K562 (cell line): ENCODE data around the gene AIPL1. TPM values are rescaled to one million over a fixed set of nuclear protein-coding genes. Genes with fewer than 3 reads are reported as not detected.

ENCODE experiments used
- ATAC-seq: fragments of 200-7000 bp; cut with Tn5 transposase; 3 replicates; pipeline ENCODE4 v1.9.1; 2020; ENCODE audit warnings: moderate library complexity
- BruUV-seq: library from RNA; stranded (reverse); fragments of 400-500 nt; replicated peaks from 2 replicates; lab custom pipeline; 2021; lab: Mats Ljungman, UMichigan
- CTCF ChIA-PET: fragments of 300-600 bp; formaldehyde crosslinking; extraction: SDS; loops from one replicate; lab custom pipeline; 2021; ENCODE audit warnings: low intra/inter-chr PET ratio; lab: Yijun Ruan, JAX
- POLR2A ChIA-PET: fragments of 300-600, 350-650 bp; sonication (Branson Sonifier 250); formaldehyde crosslinking; extraction: SDS; loops from one replicate; lab custom pipeline; 2021; ENCODE audit warnings: antibody characterized with exemption, inconsistent platforms; lab: Yijun Ruan, JAX
- DNase-seq, 4 experiments: peaks; one replicate each; pipeline versions ENCODE4 v3.0.0 to v3.0.0-alpha.2; 2011 to 2018; ENCODE audit warnings: low spot score in 3 of 4, mixed read lengths in 3 of 4; ENCODE audit errors: extremely low read depth in 1 of 4
- FAIRE-seq: peaks from 2 replicates; lab custom pipeline; 2011; peaks lifted over from hg19 to GRCh38; lab: Jason Lieb, UNC
- H2AFZ ChIP-seq: 2 replicates; pipeline ENCODE4 v1.6.0; 2011; ENCODE audit warnings: low read depth, low read length, control low read depth, inconsistent platforms
- H3K27ac ChIP-seq: fragments of 200-600 bp; 3 replicates; pipeline ENCODE4 v1.8.0; 2011; ENCODE audit warnings: low read depth, mild to moderate bottlenecking, control low read depth, inconsistent platforms, low read length, moderate library complexity, mixed read lengths; ENCODE audit errors: extremely low read depth
- H3K27me3 ChIP-seq, 2 experiments: fragments of 300-600 bp in 1 of 2; 2 replicates in 1 of 2; 3 replicates in 1 of 2; pipeline versions ENCODE4 v1.6.0 to v1.8.0; 2011; ENCODE audit warnings: inconsistent platforms in 2 of 2, low read length in 2 of 2, mild to moderate bottlenecking in 1 of 2, mixed read lengths in 1 of 2, moderate library complexity in 1 of 2; ENCODE audit not compliant: control insufficient read depth in 2 of 2, insufficient read depth in 2 of 2
- H3K36me3 ChIP-seq: fragments of 300-600 bp; 3 replicates; pipeline ENCODE4 v1.8.0; 2011; ENCODE audit warnings: mild to moderate bottlenecking, low read length, inconsistent platforms; ENCODE audit not compliant: control insufficient read depth, insufficient read depth
- H3K4me1 ChIP-seq, 2 experiments: fragments of 200-600 bp in 1 of 2; replicated peaks in 1 of 2; 2 replicates in 1 of 2; 3 replicates in 1 of 2; pipeline versions ENCODE4 v1.5.1 to v1.8.0; 2011; ENCODE audit warnings: inconsistent platforms in 2 of 2, low read length in 2 of 2, mild to moderate bottlenecking in 1 of 2, mixed read lengths in 1 of 2, moderate library complexity in 1 of 2; ENCODE audit not compliant: control insufficient read depth in 2 of 2, insufficient read depth in 2 of 2
- H3K4me2 ChIP-seq: 2 replicates; pipeline ENCODE4 v1.6.1; 2011; ENCODE audit warnings: low read length, control low read depth, inconsistent platforms, mixed read lengths; ENCODE audit not compliant: insufficient read depth
- H3K4me3 ChIP-seq: fragments of 200-600 bp; sonication (generic), shearing (Covaris generic); 2 replicates; pipeline ENCODE4 v1.5.1; 2016; ENCODE audit warnings: control low read depth, inconsistent platforms
- H3K79me2 ChIP-seq: fragments of 200-600 bp; 3 replicates; pipeline ENCODE4 v1.8.0; 2011; ENCODE audit warnings: low read length, inconsistent platforms; ENCODE audit not compliant: control insufficient read depth, insufficient read depth
- H3K9ac ChIP-seq, 2 experiments: 2 replicates each; pipeline versions ENCODE4 v1.6.0 to v1.6.1; 2011; ENCODE audit warnings: low read depth in 2 of 2, low read length in 2 of 2, control low read depth in 1 of 2, inconsistent platforms in 1 of 2, mild to moderate bottlenecking in 1 of 2, mixed read lengths in 1 of 2; ENCODE audit not compliant: insufficient read depth in 1 of 2
- H3K9me1 ChIP-seq: one replicate; pipeline ENCODE4 v1.6.0; 2011; ENCODE audit warnings: inconsistent platforms, mild to moderate bottlenecking, low read length, moderate library complexity; ENCODE audit not compliant: control insufficient read depth, insufficient read depth
- H3K9me3 ChIP-seq: replicated peaks from 2 replicates; pipeline ENCODE4 v1.5.1; 2011; ENCODE audit warnings: low read depth, low read length, inconsistent platforms; ENCODE audit not compliant: control insufficient read depth, insufficient read depth
- H4K20me1 ChIP-seq: replicated peaks from 2 replicates; pipeline ENCODE4 v1.6.1; 2011; ENCODE audit warnings: low read length, inconsistent platforms, mixed read lengths; ENCODE audit not compliant: control insufficient read depth, insufficient read depth
- CEBPG ChIP-seq, 3 experiments: fragments of 200-800 bp in 1 of 3; sonication (Bioruptor generic) in 1 of 3; sonication (generic) in 1 of 3; formaldehyde crosslinking in 1 of 3; IDR thresholded peaks in 2 of 3; conservative IDR thresholded peaks in 1 of 3; 2 replicates each; pipeline versions ENCODE4 v1.6.1 to v1.8.0; 2016 to 2022; ENCODE audit warnings: missing compliant biosample characterization in 2 of 3, missing genetic modification characterization in 2 of 3, mild to moderate bottlenecking in 1 of 3, missing genetic modification reagents in 1 of 3
- E4F1 ChIP-seq: fragments of 250-450 bp; sonication (Bioruptor Pico); IDR thresholded peaks from 2 replicates; pipeline ENCODE4 v1.5.0; 2021; ENCODE audit warnings: mild to moderate bottlenecking, borderline replicate concordance
- HDAC2 ChIP-seq: fragments of 450-650 bp; IDR thresholded peaks from 2 replicates; pipeline ENCODE4 v1.6.1; 2016; ENCODE audit warnings: mild to moderate bottlenecking
- HEY1 ChIP-seq: fragments of 250-450 bp; sonication (Bioruptor Pico); IDR thresholded peaks from 2 replicates; pipeline ENCODE4 v1.5.0; 2020; ENCODE audit warnings: mild to moderate bottlenecking, moderate library complexity, borderline replicate concordance
- HLTF ChIP-seq: fragments of 450-650 bp; IDR thresholded peaks from 2 replicates; pipeline ENCODE4 v1.6.1; 2016
- MCM3 ChIP-seq: fragments of 450-650 bp; IDR thresholded peaks from 2 replicates; pipeline ENCODE4 v1.6.1; 2016
- NBN ChIP-seq: fragments of 450-650 bp; IDR thresholded peaks from 2 replicates; pipeline ENCODE4 v1.6.1; 2016; ENCODE audit warnings: low read depth, mild to moderate bottlenecking
- NFYB ChIP-seq: IDR thresholded peaks from 2 replicates; pipeline ENCODE4 v1.6.1; 2011; ENCODE audit warnings: mild to moderate bottlenecking, moderate library complexity; ENCODE audit not compliant: insufficient read length; ENCODE audit errors: extremely low read depth
- NR2C1 ChIP-seq, 2 experiments: fragments of 450-650 bp; IDR thresholded peaks; 2 replicates each; pipeline ENCODE4 v1.6.1; 2017; ENCODE audit warnings: mild to moderate bottlenecking in 2 of 2, antibody characterized with exemption in 1 of 2, inconsistent platforms in 1 of 2, missing compliant biosample characterization in 1 of 2, missing genetic modification characterization in 1 of 2
- PTRF ChIP-seq: fragments of 450-650 bp; IDR thresholded peaks from 2 replicates; pipeline ENCODE4 v1.6.1; 2016; ENCODE audit warnings: mild to moderate bottlenecking, missing genetic modification characterization, missing compliant biosample characterization
- RBM17 ChIP-seq: fragments of 200-400 bp; formaldehyde crosslinking; IDR thresholded peaks from 2 replicates; pipeline ENCODE4 v1.6.1; 2017; ENCODE audit warnings: low read depth, mild to moderate bottlenecking, low read length, borderline replicate concordance
- SETDB1 ChIP-seq: IDR thresholded peaks from one replicate; pipeline ENCODE4 v1.6.1; 2012; ENCODE audit warnings: low read length, control low read depth, inconsistent platforms
- WHSC1 ChIP-seq: IDR thresholded peaks from one replicate; pipeline ENCODE4 v1.6.1; 2012; ENCODE audit warnings: low read length, control low read depth, inconsistent platforms
- ZNF282 ChIP-seq: sonication (generic); formaldehyde crosslinking; IDR thresholded peaks from 2 replicates; pipeline ENCODE4 v1.8.1; 2023; ENCODE audit warnings: missing genetic modification reagents
- ZNF717 ChIP-seq: fragments of 250-450 bp; sonication (Bioruptor Pico); IDR thresholded peaks from 2 replicates; pipeline ENCODE4 v1.5.0; 2021
- WGBS: fragments of 100-300 bp; shearing (Covaris generic); methylation state at CpG from one replicate; pipeline ENCODE4 v1.1.6; 2016; ENCODE audit warnings: low coverage, mixed read lengths; ENCODE audit not compliant: insufficient coverage; ENCODE audit errors: missing lambda C conversion rate; 5-methylcytosine and 5-hydroxymethylcytosine counted together
- in situ Hi-C: fragments of 300-500 bp; cut with MboI; formaldehyde crosslinking; loops from 4 replicates; pipeline ENCODE4 v1.15.0; 2018; ENCODE audit warnings: inconsistent platforms, mixed read lengths
- intact Hi-C: fragments of 100-400 bp; cut with micrococcal nuclease; formaldehyde crosslinking; loops from 2 replicates; pipeline ENCODE4 v1.14.2; 2022
- polyA plus RNA-seq, 8 experiments: library from polyadenylated mRNA; depleted of rRNA in 4 of 8; stranded (reverse) in 5 of 8; unstranded in 3 of 8; fragments of >200 nt; fragmentation: Nextera tagmentation in 2 of 8; fragmentation: Illumina TruSeq in 1 of 8; extraction: Ambion mirVana in 2 of 8; extraction: Trizol in 1 of 8; gene quantifications; 2 replicates each; pipeline versions ENCODE4 v1.2.1 to v1.2.3, GENCODE V29; 2011 to 2014; ENCODE audit warnings: inconsistent platforms in 1 of 8, missing spikeins in 1 of 8
- total RNA-seq, 7 experiments: library from RNA; depleted of rRNA in 6 of 7; stranded (reverse); fragments of >200 nt in 6 of 7; fragmentation: Illumina TruSeq in 2 of 7; extraction: Trizol in 2 of 7; gene quantifications; 2 replicates each; pipeline versions ENCODE4 v1.2.1 to v1.2.3, GENCODE V29; 2011 to 2021; ENCODE audit warnings: low replicate concordance in 1 of 7
- TF ChIP-seq, protein P1 (sequence below), 2 experiments: fragments of 450-650 bp; conservative IDR thresholded peaks; 2 replicates each; pipeline ENCODE4 v1.6.1; 2017; ENCODE audit warnings: mild to moderate bottlenecking in 2 of 2, moderate library complexity in 2 of 2

Gene AIPL1
- total and polyA plus RNA-seq, 9 of the 15 experiments (the other 6 are each of a cell fraction or from before 2014, with no cell fraction given) = not detected

DNA sequence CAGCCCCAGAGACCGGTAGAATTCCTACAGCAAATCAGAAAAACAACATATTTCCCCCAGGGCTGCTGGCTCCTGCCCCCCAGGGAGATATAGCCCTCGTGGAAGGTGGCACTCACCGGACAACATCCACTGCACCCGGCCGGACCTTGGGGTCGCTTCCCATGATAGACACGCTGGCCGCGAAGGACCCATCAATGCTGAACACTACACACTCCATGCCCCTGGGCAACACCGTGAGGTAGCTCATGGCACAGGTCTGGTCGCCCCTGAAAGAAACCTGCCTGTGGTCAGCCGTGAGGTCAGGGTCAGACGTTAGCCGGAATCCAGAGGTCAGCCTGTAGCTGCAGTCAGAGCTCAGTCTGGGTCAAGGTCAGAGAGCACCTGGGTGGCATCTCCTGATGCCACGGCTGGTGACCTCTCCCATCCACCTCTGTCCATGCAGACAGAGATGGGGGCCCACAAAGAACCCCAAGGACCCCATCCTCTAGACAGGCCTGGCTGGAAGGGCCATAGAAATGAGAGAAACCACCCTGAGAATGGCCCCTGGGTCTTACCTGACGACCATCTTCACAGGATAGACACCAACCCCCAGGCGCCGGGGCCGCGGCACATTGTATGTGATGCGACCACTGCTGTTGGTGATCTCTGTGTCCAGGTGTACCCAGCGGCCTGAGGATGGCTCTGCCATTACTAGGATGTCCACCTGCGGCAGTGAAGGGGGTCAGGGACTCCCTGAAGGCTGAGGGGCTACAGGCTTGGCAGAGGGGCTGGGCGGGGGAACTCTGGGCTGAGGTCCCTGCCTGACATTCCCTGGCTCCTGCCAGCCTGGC, 28.9 kb upstream of the AIPL1 start:
- POLR2A ChIA-PET = interaction anchor here (0.5 to 0.7 kb wide), 2 partner anchors 11 to 72 kb away, joined by 3 read pairs; no protein-coding TSS in a partner anchor
- Histone ChIP-seq H3K27ac (no peak overlapping the region), H3K4me3 (no peak overlapping the region), H3K36me3 (no peaks in the 10 kb centered on the region), H3K4me2 (no peak overlapping the region), H3K4me1 (peaks cover 12 to 18% of the 10 kb centered on the region in 2 experiments; a peak in 4 of 5 replicates), H3K9me3 (no peaks in the 10 kb centered on the region), H3K9me1 (no peaks in the 10 kb centered on the region), H3K79me2 (no peaks in the 10 kb centered on the region), H3K9ac (no peak overlapping the region), H4K20me1 (no peaks in the 10 kb centered on the region), H3K27me3 (peaks cover 0 to 9% of the 10 kb centered on the region in 2 experiments; a peak in 2 of 5 replicates), H2AFZ (no peak overlapping the region)
- CTCF ChIA-PET = no interaction called here
- intact Hi-C loops (no loop called here), in situ Hi-C loops (no loop called here)
- FAIRE-seq (no peak), ATAC-seq (no peak), DNase-seq (no peak)
- BruUV-seq = no TSS peak
- whole genome bisulfite sequencing = 43% methylated on average over 13 of the region's 24 CpGs
- TF ChIP-seq PTRF (tag) (no peak), NFYB (no peak), ZNF717 (CRISPR knock-in tag) (no peak), NBN (no peak), E4F1 (CRISPR knock-in tag) (no peak), HEY1 (CRISPR knock-in tag) (no peak), SETDB1 (no peak), RBM17 (no peak), WHSC1 (no peak), ZNF282 (CRISPR knock-in tag) (no peak), HDAC2 (no peak), NR2C1 (IDR thresholded peaks at IDR 0.05) (no peak), NR2C1 (tag; IDR thresholded peaks at IDR 0.05) (no peak), CEBPG (CRISPR knock-in tag; IDR thresholded peaks at IDR 0.05) (no peak), CEBPG (tag; conservative IDR thresholded peaks at IDR 0.05 in 1 of 2, IDR thresholded peaks at IDR 0.05 in 1 of 2) (no peak), MCM3 (no peak), HLTF (no peak)
- TF ChIP-seq, protein P1, sequence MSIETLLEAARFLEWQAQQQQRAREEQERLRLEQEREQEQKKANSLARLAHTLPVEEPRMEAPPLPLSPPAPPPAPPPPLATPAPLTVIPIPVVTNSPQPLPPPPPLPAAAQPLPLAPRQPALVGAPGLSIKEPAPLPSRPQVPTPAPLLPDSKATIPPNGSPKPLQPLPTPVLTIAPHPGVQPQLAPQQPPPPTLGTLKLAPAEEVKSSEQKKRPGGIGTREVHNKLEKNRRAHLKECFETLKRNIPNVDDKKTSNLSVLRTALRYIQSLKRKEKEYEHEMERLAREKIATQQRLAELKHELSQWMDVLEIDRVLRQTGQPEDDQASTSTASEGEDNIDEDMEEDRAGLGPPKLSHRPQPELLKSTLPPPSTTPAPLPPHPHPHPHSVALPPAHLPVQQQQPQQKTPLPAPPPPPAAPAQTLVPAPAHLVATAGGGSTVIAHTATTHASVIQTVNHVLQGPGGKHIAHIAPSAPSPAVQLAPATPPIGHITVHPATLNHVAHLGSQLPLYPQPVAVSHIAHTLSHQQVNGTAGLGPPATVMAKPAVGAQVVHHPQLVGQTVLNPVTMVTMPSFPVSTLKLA (conservative IDR thresholded peaks at IDR 0.05) = no peak
